ENCODE measurements around the gene SKIC2. TPM values are rescaled to one million over a fixed set of nuclear protein-coding genes. Genes with fewer than 3 reads are reported as not detected.

Gene SKIC2
- total RNA-seq, 1 experiment from 2014 or later = 68.0 TPM

DNA sequence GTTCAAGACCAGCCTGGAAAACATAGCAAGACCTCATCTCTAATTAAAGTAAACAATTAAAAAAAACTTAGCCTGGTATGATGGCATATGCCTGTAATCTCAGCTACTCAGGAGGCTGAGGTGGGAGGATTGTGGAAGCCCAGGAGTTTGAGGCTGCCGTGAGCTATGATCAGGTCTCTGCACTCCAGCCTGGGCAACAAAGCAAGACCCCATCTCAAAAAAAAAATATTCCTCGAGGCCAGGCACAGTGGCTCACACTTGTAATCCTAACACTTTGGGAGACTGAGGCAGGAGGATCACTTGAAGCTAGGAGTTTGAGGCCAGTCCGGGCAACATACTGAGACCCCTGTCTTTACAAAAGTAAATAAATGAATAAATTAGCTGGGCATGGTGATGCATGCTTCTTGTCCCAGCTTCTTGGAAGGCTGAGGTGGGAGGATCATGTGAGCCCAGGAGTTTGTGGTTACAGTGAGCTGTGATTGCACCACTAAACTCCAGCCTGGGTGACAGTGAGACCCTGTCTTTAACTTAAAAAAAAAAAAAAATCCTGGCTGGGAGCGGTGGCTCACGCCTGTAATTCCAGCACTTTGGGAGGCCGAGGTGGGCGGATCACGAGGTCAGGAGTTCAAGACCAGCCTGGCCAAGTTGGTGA, 40.8 kb upstream of the SKIC2 start (continued):
- TF ChIP-seq, protein P1, sequence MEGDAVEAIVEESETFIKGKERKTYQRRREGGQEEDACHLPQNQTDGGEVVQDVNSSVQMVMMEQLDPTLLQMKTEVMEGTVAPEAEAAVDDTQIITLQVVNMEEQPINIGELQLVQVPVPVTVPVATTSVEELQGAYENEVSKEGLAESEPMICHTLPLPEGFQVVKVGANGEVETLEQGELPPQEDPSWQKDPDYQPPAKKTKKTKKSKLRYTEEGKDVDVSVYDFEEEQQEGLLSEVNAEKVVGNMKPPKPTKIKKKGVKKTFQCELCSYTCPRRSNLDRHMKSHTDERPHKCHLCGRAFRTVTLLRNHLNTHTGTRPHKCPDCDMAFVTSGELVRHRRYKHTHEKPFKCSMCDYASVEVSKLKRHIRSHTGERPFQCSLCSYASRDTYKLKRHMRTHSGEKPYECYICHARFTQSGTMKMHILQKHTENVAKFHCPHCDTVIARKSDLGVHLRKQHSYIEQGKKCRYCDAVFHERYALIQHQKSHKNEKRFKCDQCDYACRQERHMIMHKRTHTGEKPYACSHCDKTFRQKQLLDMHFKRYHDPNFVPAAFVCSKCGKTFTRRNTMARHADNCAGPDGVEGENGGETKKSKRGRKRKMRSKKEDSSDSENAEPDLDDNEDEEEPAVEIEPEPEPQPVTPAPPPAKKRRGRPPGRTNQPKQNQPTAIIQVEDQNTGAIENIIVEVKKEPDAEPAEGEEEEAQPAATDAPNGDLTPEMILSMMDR (IDR thresholded peaks at IDR 0.05 in 2 of 3, conservative IDR thresholded peaks at IDR 0.05 in 1 of 3; ENCODE audit: borderline replicate concordance in 1 of 3, insufficient read depth in 1 of 3, low read depth in 2 of 3, low read length in 2 of 3) = no peak
- TF ChIP-seq ELF1 (IDR thresholded peaks at IDR 0.05; ENCODE audit: borderline replicate concordance, low read depth) (no peak), FOSL1 (IDR thresholded peaks at IDR 0.05; ENCODE audit: low read depth) (no peak)

DNA sequence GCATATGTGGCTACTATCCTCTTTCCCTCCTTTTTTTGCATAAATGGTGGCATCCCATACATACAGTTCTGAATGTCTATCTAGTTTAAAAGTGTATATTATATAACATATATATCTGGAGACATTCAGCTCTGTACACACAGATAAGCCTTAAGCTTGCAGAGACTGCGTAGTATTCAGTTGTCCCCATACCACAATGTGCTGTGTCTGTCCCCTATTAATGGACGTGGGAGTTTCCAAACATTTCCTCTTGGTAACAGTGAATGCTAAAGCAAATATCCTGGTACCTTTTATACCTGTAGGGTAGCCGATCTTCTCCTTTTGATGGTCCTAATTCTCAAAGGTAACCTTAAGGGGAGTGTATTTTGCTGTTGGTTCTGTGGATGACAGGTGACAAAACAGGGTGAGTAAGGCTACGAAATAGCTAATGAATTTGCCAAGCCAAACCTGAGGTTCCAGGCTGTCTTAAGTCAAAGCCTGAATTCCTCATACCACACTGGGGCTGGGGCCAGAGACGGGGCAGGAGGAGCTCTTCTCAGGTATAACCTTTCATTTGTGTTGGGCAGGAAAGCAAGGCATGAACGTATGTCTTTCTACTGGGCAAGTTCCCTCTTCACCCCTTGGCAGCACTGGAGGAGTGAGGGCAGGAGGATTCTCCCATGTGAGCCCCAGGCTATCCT, 39.2 kb upstream of the SKIC2 start:
- Histone ChIP-seq H3K36me3 (ENCODE audit: control insufficient read depth in 1 of 2, insufficient read depth in 2 of 2, low read length in 2 of 2) (no peaks in the 10 kb centered on the region), H3K9me3 (ENCODE audit: control insufficient read depth in 1 of 2, insufficient read depth in 1 of 2, low read depth in 1 of 2, low read length in 2 of 2) (no peaks in the 10 kb centered on the region; a peak in 1 of 4 replicates), H3K9me2 (ENCODE audit: insufficient read depth) (no peaks in the 10 kb centered on the region), H3K4me2 (ENCODE audit: low read length) (no peak overlapping the region), H3K9ac (ENCODE audit: low read length) (no peak overlapping the region), H4K20me1 (ENCODE audit: insufficient read depth) (no peaks in the 10 kb centered on the region), H3K4me1 (ENCODE audit: control insufficient read depth in 1 of 2, insufficient read depth in 2 of 2, low read length in 2 of 2) (peaks cover 0 to 5% of the 10 kb centered on the region in 2 experiments; a peak in 2 of 4 replicates), H3K27ac (ENCODE audit: low read depth, low read length) (no peak overlapping the region), H3K4me3 (replicated peaks in 1 of 2; ENCODE audit: low read depth in 1 of 2, low read length in 2 of 2) (no peak overlapping the region), H2AFZ (ENCODE audit: low read depth, low read length, poor library complexity, severe bottlenecking) (no peak overlapping the region), H3K27me3 (ENCODE audit: insufficient read depth, low read length) (no peaks in the 10 kb centered on the region), H3K79me2 (ENCODE audit: insufficient read depth, low read length) (no peaks in the 10 kb centered on the region)
- POLR2A ChIA-PET = no interaction called here
- intact Hi-C loops (cut with micrococcal nuclease) = no loop called here
- RAD21 ChIA-PET (ENCODE audit: low non-redundant PET in 1 of 2, low total read pairs in 2 of 2, uncharacterized antibody in 2 of 2, unreplicated experiment in 2 of 2) = interaction anchor here in 1 of 2 experiments (0.7 kb wide), 1 partner anchor 11 kb away, joined by 3 read pairs; no protein-coding TSS in a partner anchor
- no peak for DNase-seq (ENCODE audit: low read depth, low spot score)
- ATAC-seq = no peak
- BruUV-seq (replicated peaks) = no TSS peak
- CTCF ChIA-PET = no interaction called here
- TF ChIP-seq YY1 (IDR thresholded peaks at IDR 0.05; ENCODE audit: extremely low read depth, insufficient replicate concordance, low read depth, low read length) = no peak
- TF ChIP-seq, protein P2, sequence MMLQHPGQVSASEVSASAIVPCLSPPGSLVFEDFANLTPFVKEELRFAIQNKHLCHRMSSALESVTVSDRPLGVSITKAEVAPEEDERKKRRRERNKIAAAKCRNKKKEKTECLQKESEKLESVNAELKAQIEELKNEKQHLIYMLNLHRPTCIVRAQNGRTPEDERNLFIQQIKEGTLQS (IDR thresholded peaks at IDR 0.05) = no peak
- TF ChIP-seq SIN3A (IDR thresholded peaks at IDR 0.05; ENCODE audit: low read depth) = no peak
- TF ChIP-seq CBX3 (IDR thresholded peaks at IDR 0.05; ENCODE audit: low read depth) = no peak
- no peak for TF ChIP-seq POLR2A (IDR thresholded peaks at IDR 0.05; ENCODE audit: borderline replicate concordance, extremely low read depth, insufficient read depth, insufficient read length)
- no peak for TF ChIP-seq RAD21 (IDR thresholded peaks at IDR 0.05; ENCODE audit: low read depth)
- TF ChIP-seq, protein P1 (IDR thresholded peaks at IDR 0.05 in 2 of 3, conservative IDR thresholded peaks at IDR 0.05 in 1 of 3; ENCODE audit: borderline replicate concordance in 1 of 3, insufficient read depth in 1 of 3, low read depth in 2 of 3, low read length in 2 of 3) = no peak
- no peak for TF ChIP-seq ZNF274 (IDR thresholded peaks at IDR 0.05; ENCODE audit: low read depth, low read length)
- no peak for TF ChIP-seq TCF7L2 (IDR thresholded peaks at IDR 0.05; ENCODE audit: borderline replicate concordance, extremely low read depth, insufficient read depth, insufficient read length)
- TF ChIP-seq, protein P3, sequence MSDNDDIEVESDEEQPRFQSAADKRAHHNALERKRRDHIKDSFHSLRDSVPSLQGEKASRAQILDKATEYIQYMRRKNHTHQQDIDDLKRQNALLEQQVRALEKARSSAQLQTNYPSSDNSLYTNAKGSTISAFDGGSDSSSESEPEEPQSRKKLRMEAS (IDR thresholded peaks at IDR 0.05) = no peak
- TF ChIP-seq, protein P4, sequence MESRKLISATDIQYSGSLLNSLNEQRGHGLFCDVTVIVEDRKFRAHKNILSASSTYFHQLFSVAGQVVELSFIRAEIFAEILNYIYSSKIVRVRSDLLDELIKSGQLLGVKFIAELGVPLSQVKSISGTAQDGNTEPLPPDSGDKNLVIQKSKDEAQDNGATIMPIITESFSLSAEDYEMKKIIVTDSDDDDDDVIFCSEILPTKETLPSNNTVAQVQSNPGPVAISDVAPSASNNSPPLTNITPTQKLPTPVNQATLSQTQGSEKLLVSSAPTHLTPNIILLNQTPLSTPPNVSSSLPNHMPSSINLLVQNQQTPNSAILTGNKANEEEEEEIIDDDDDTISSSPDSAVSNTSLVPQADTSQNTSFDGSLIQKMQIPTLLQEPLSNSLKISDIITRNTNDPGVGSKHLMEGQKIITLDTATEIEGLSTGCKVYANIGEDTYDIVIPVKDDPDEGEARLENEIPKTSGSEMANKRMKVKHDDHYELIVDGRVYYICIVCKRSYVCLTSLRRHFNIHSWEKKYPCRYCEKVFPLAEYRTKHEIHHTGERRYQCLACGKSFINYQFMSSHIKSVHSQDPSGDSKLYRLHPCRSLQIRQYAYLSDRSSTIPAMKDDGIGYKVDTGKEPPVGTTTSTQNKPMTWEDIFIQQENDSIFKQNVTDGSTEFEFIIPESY (IDR thresholded peaks at IDR 0.05; ENCODE audit: extremely low read depth, insufficient replicate concordance, low read length) = no peak
- TF ChIP-seq EZH2phosphoT487 (IDR thresholded peaks at IDR 0.05; ENCODE audit: borderline replicate concordance) = no peak

Measured in HCT116 (cell line).